Upper lobe of left lung (tissue), 4 donors: ENCODE results near the gene ZNF775.

Experiments used
- CTCF ChIP-seq, 6 experiments: fragments of 450-650 bp in 4 of 6; fragments of 200-600 bp in 2 of 6; sonication (generic) in 2 of 6; IDR thresholded peaks; one replicate each; pipeline ENCODE4 v1.5.1; 2016 to 2019; ENCODE audit warnings: antibody characterized with exemption in 6 of 6
- EP300 ChIP-seq, 4 donors: sonication (generic); formaldehyde crosslinking; IDR thresholded peaks; one replicate each; pipeline ENCODE4 v1.5.1; 2017; ENCODE audit warnings: antibody characterized with exemption in 4 of 4, control low read depth in 2 of 4

DNA sequence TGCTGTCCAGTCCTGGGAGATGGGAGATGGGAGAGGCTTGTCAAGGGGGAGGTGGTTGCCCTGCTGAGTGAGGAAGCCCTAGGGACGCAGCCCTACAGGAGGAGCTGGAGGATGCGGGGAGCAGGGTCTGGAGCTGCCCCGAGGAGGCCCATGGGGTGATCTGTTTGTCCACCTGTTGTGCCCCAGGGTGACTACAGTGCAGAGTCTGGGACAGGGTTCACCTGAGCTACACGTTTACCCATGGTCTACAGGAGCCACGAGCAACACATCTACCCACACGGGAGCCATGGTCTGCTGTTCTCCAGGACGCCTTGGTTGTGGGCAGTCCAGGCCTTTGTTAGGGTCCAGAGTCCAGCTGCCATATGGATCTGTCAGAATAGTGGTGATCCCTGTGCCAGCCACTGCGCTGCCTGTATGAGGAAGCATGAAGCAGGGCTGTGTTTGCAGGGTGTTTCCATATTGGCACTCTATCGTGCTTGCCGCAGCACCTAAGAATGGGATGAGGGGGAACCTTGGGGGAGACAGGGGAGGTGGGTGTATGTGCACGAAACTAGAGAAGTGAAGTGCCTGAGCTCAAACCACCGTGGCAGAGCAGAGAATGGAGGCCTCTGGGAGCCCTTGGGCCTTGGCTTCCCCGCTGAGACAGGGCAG lies 23.7 kb downstream of the ZNF775 start:
- TF ChIP-seq CTCF (IDR thresholded peaks at IDR 0.05) (no peak), EP300 (IDR thresholded peaks at IDR 0.05) (no peak)
